CD4-positive, CD25-positive, alpha-beta regulatory T cell (primary cell): ENCODE data around the gene MYO1G. TPM values are rescaled to one million over a fixed set of nuclear protein-coding genes. Genes with fewer than 3 reads are reported as not detected.
A peak's percentile ranks its signal among the peaks of the same experiment; 100 is the strongest.

ENCODE experiments used
- ATAC-seq, 2 donors: fragments of 150-1000 bp; cut with Tn5 transposase; one replicate each; pipeline ENCODE4 v1.10.0; 2021; ENCODE audit warnings: low read depth in 2 of 2, moderate number of reproducible peaks in 2 of 2, moderate library complexity in 1 of 2
- DNase-seq, 3 donors: peaks; one replicate each; pipeline versions ENCODE4 v3.0.0 to v3.0.0-alpha.2; 2012 to 2022; ENCODE audit warnings: mixed read lengths in 1 of 3
- H3K27ac ChIP-seq: one replicate; pipeline ENCODE4 v1.7.0; 2013; ENCODE audit warnings: mild to moderate bottlenecking, low read length; ENCODE audit not compliant: insufficient read depth, poor library complexity, severe bottlenecking
- H3K27me3 ChIP-seq: one replicate; pipeline ENCODE4 v1.7.0; 2013; ENCODE audit warnings: low read length; ENCODE audit not compliant: control insufficient read depth, insufficient read depth
- H3K36me3 ChIP-seq: one replicate; pipeline ENCODE4 v1.7.0; 2013; ENCODE audit warnings: mild to moderate bottlenecking, low read length, moderate library complexity; ENCODE audit not compliant: control insufficient read depth, insufficient read depth
- H3K4me1 ChIP-seq: 2 replicates; pipeline ENCODE4 v1.7.0; 2013; ENCODE audit warnings: mild to moderate bottlenecking, low read length; ENCODE audit not compliant: insufficient read depth, control insufficient read depth, poor library complexity, severe bottlenecking
- H3K4me3 ChIP-seq: one replicate; pipeline ENCODE4 v1.7.0; 2013; ENCODE audit warnings: low read depth, mild to moderate bottlenecking, low read length, moderate library complexity
- H3K9me3 ChIP-seq, 2 experiments: 1 replicate in 1 of 2; 2 replicates in 1 of 2; pipeline ENCODE4 v1.7.0; 2013; ENCODE audit warnings: low read length in 2 of 2, mild to moderate bottlenecking in 1 of 2, moderate library complexity in 1 of 2; ENCODE audit not compliant: control insufficient read depth in 2 of 2
- H3K27ac Mint-ChIP-seq, 3 donors: one replicate each; pipeline ENCODE4 v1.8.0; 2020 to 2022; ENCODE audit warnings: mild to moderate bottlenecking in 3 of 3, mixed read lengths in 3 of 3, moderate library complexity in 2 of 3
- H3K27me3 Mint-ChIP-seq: one replicate; pipeline ENCODE4 v1.8.0; 2022; ENCODE audit warnings: mild to moderate bottlenecking, mixed read lengths
- H3K36me3 Mint-ChIP-seq: one replicate; pipeline ENCODE4 v1.8.0; 2020; ENCODE audit warnings: mixed read lengths
- H3K4me1 Mint-ChIP-seq, 4 donors: one replicate each; pipeline ENCODE4 v1.8.0; 2020 to 2022; ENCODE audit warnings: mixed read lengths in 4 of 4, mild to moderate bottlenecking in 1 of 4
- H3K4me3 Mint-ChIP-seq, 4 donors: one replicate each; pipeline ENCODE4 v1.8.0; 2020 to 2022; ENCODE audit warnings: mild to moderate bottlenecking in 4 of 4, mixed read lengths in 4 of 4, moderate library complexity in 3 of 4
- H3K9me3 Mint-ChIP-seq, 7 donors: one replicate each; pipeline ENCODE4 v1.8.0; 2020 to 2022; ENCODE audit warnings: mixed read lengths in 7 of 7, mild to moderate bottlenecking in 3 of 7, moderate library complexity in 2 of 7
- polyA plus RNA-seq, 4 donors: library from polyadenylated mRNA; unstranded; fragments of 300-500 nt; fragmentation: Illumina TruSeq; gene quantifications; one replicate each; pipeline ENCODE4 v1.2.3, GENCODE V29; 2021
- total RNA-seq: library from RNA; stranded (reverse); gene quantifications from one replicate; pipeline ENCODE4 v1.2.3, GENCODE V29; 2022

MYO1G gene
- total and polyA plus RNA-seq, 5 donors from 2014 or later = 132 to 427 (median 186) TPM

GRCh38 chr7:45024126-45024744 lies 45.4 kb upstream of the MYO1G start:
- DNase-seq = no peak
- Histone ChIP-seq H3K27me3 (no peaks in the 10 kb centered on the region), H3K4me3 (peak overlapping the region; percentile 2), H3K9me3 (no peaks in the 10 kb centered on the region), H3K4me1 (peaks cover 57% of the 10 kb centered on the region), H3K36me3 (peaks cover 4% of the 10 kb centered on the region), H3K27ac (no peak overlapping the region)
- H3K4me3 Mint-ChIP-seq = peak overlapping the region in 1 of 4 donors; percentile 97
- peak overlapping the region; percentile 66 to 88 (median 85) for H3K27ac Mint-ChIP-seq
- no peaks in the 10 kb centered on the region for H3K27me3 Mint-ChIP-seq
- ATAC-seq = no peak
- peaks cover 0 to 4% (median 0%) of the 10 kb centered on the region in 7 donors for H3K9me3 Mint-ChIP-seq
- H3K4me1 Mint-ChIP-seq = peaks cover 24 to 75% (median 56%) of the 10 kb centered on the region in 4 donors
- H3K36me3 Mint-ChIP-seq = peaks cover 38% of the 10 kb centered on the region

GRCh38 chr7:45021604-45022296 lies 42.9 kb upstream of the MYO1G start:
- Histone ChIP-seq H3K36me3 (peaks cover 3% of the 10 kb centered on the region), H3K27me3 (no peaks in the 10 kb centered on the region), H3K9me3 (no peaks in the 10 kb centered on the region), H3K4me1 (peaks cover 50% of the 10 kb centered on the region), H3K27ac (no peak overlapping the region), H3K4me3 (peak overlapping the region; percentile 21)
- H3K4me3 Mint-ChIP-seq = peak overlapping the region; percentile 19 to 68 (median 46)
- H3K4me1 Mint-ChIP-seq = peaks cover 29 to 83% (median 58%) of the 10 kb centered on the region in 4 donors
- H3K36me3 Mint-ChIP-seq = peaks cover 26% of the 10 kb centered on the region
- peak overlapping the region; percentile 71 to 91 (median 82) for H3K27ac Mint-ChIP-seq
- H3K27me3 Mint-ChIP-seq = no peaks in the 10 kb centered on the region
- DNase-seq (peak in 1 of 3 donors; percentile 37), ATAC-seq (peak; percentile 61 to 71)
- no peaks in the 10 kb centered on the region for H3K9me3 Mint-ChIP-seq

GRCh38 chr7:45020915-45021314 lies 42.1 kb upstream of the MYO1G start:
- Histone ChIP-seq H3K9me3 (no peaks in the 10 kb centered on the region), H3K27ac (no peak overlapping the region), H3K27me3 (no peaks in the 10 kb centered on the region), H3K36me3 (peaks cover 3% of the 10 kb centered on the region), H3K4me3 (peak overlapping the region; percentile 39), H3K4me1 (peaks cover 41% of the 10 kb centered on the region)
- peaks cover 28% of the 10 kb centered on the region for H3K36me3 Mint-ChIP-seq
- DNase-seq (no peak), ATAC-seq (no peak)
- no peaks in the 10 kb centered on the region for H3K9me3 Mint-ChIP-seq
- H3K4me3 Mint-ChIP-seq = peak overlapping the region in 2 of 4 donors; percentile 34 to 51
- peak overlapping the region; percentile 72 to 91 (median 91) for H3K27ac Mint-ChIP-seq
- peaks cover 28 to 78% (median 55%) of the 10 kb centered on the region in 4 donors for H3K4me1 Mint-ChIP-seq
- no peaks in the 10 kb centered on the region for H3K27me3 Mint-ChIP-seq

GRCh38 chr7:45017253-45017652 lies 38.4 kb upstream of the MYO1G start:
- Mint-ChIP-seq H3K27me3 (no peaks in the 10 kb centered on the region), H3K4me1 (peaks cover 29 to 78% (median 56%) of the 10 kb centered on the region in 4 donors), H3K9me3 (no peaks in the 10 kb centered on the region), H3K4me3 (no peak overlapping the region), H3K36me3 (peaks cover 30% of the 10 kb centered on the region), H3K27ac (peak overlapping the region in 2 of 3 donors; percentile 47 to 82)
- DNase-seq (no peak), ATAC-seq (no peak)
- Histone ChIP-seq H3K4me1 (peaks cover 36% of the 10 kb centered on the region), H3K36me3 (peaks cover 3% of the 10 kb centered on the region), H3K4me3 (no peak overlapping the region), H3K27me3 (no peaks in the 10 kb centered on the region), H3K27ac (peak overlapping the region; percentile 2), H3K9me3 (no peaks in the 10 kb centered on the region)

- no peaks in the 10 kb centered on the region for H3K9me3 ChIP-seq
- no peak for ATAC-seq
- Mint-ChIP-seq H3K36me3 (peaks cover 24% of the 10 kb centered on the region), H3K4me3 (no peak overlapping the region), H3K27ac (peak overlapping the region; percentile 62 to 91 (median 90)), H3K9me3 (no peaks in the 10 kb centered on the region), H3K4me1 (peaks cover 23 to 66% (median 51%) of the 10 kb centered on the region in 4 donors), H3K27me3 (no peaks in the 10 kb centered on the region)
- no peak overlapping the region for H3K27ac ChIP-seq
- peaks cover 19% of the 10 kb centered on the region for H3K4me1 ChIP-seq
- DNase-seq = no peak
- no peaks in the 10 kb centered on the region for H3K27me3 ChIP-seq
- no peak overlapping the region for H3K4me3 ChIP-seq
- peaks cover 3% of the 10 kb centered on the region for H3K36me3 ChIP-seq
Measured at GRCh38 chr7:45015313-45015712, 36.5 kb upstream of the MYO1G start.

- Mint-ChIP-seq H3K4me1 (peaks cover 17 to 67% (median 48%) of the 10 kb centered on the region in 4 donors), H3K4me3 (peak overlapping the region in 3 of 4 donors; percentile 32 to 48 (median 36)), H3K36me3 (peaks cover 33% of the 10 kb centered on the region), H3K27me3 (no peaks in the 10 kb centered on the region), H3K27ac (peak overlapping the region; percentile 64 to 93 (median 72)), H3K9me3 (no peaks in the 10 kb centered on the region)
- peak in 2 of 3 donors; percentile 61 to 66 for DNase-seq
- H3K4me3 ChIP-seq = peak overlapping the region; percentile 47
- H3K27me3 ChIP-seq = no peaks in the 10 kb centered on the region
- H3K36me3 ChIP-seq = no peaks in the 10 kb centered on the region
- ATAC-seq = peak; percentile 40 to 62
- peak overlapping the region; percentile 63 for H3K27ac ChIP-seq
- H3K9me3 ChIP-seq = no peaks in the 10 kb centered on the region
- peaks cover 13% of the 10 kb centered on the region for H3K4me1 ChIP-seq
Measured at GRCh38 chr7:45013465-45013967, 34.7 kb upstream of the MYO1G start.

GRCh38 chr7:45007571-45008328 lies 28.9 kb upstream of the MYO1G start:
- no peaks in the 10 kb centered on the region for H3K27me3 Mint-ChIP-seq

More at GRCh38 chr7:45007571-45008328, 28.9 kb upstream of the MYO1G start:
- Histone ChIP-seq H3K4me1 (peaks cover 14% of the 10 kb centered on the region), H3K27ac (no peak overlapping the region), H3K36me3 (peaks cover 5% of the 10 kb centered on the region), H3K27me3 (no peaks in the 10 kb centered on the region), H3K9me3 (no peaks in the 10 kb centered on the region), H3K4me3 (no peak overlapping the region)
- no peak for ATAC-seq
- peak overlapping the region in 1 of 4 donors; percentile 12 for H3K4me3 Mint-ChIP-seq
- peak overlapping the region; percentile 32 to 83 (median 74) for H3K27ac Mint-ChIP-seq
- DNase-seq = peak in 1 of 3 donors; percentile 32
- H3K36me3 Mint-ChIP-seq = peaks cover 19% of the 10 kb centered on the region
- no peaks in the 10 kb centered on the region for H3K9me3 Mint-ChIP-seq
- peaks cover 16 to 75% (median 42%) of the 10 kb centered on the region in 4 donors for H3K4me1 Mint-ChIP-seq
